Small intestine (tissue), 7 donors: ENCODE data around the gene ARHGAP24. TPM values are rescaled to one million over a fixed set of nuclear protein-coding genes. Genes with fewer than 3 reads are reported as not detected.

Experiments
- DNase-seq, 2 donors: peaks; one replicate each; pipeline versions ENCODE4 v3.0.0 to v3.0.0-alpha.2; 2013
- FAIRE-seq: peaks from 2 replicates; lab custom pipeline; 2012; peaks lifted over from hg19 to GRCh38; lab: Jason Lieb, UNC
- H3K27ac ChIP-seq, 3 donors: one replicate each; pipeline ENCODE4 v1.5.1; 2013; ENCODE audit warnings: low read length in 2 of 3, mild to moderate bottlenecking in 2 of 3, control low read depth in 1 of 3, inconsistent platforms in 1 of 3, low read depth in 1 of 3, moderate library complexity in 1 of 3
- H3K27me3 ChIP-seq, 3 donors: one replicate each; pipeline ENCODE4 v1.6.1; 2013; ENCODE audit warnings: low read length in 3 of 3, inconsistent platforms in 1 of 3; ENCODE audit not compliant: control insufficient read depth in 3 of 3, insufficient read depth in 3 of 3
- H3K36me3 ChIP-seq, 3 donors: one replicate each; pipeline ENCODE4 v1.6.1; 2013; ENCODE audit warnings: low read length in 3 of 3, inconsistent platforms in 1 of 3, low read depth in 1 of 3, mild to moderate bottlenecking in 1 of 3, moderate library complexity in 1 of 3; ENCODE audit not compliant: control insufficient read depth in 3 of 3, insufficient read depth in 2 of 3
- H3K4me1 ChIP-seq, 3 donors: one replicate each; pipeline ENCODE4 v1.6.1; 2013; ENCODE audit warnings: low read length in 2 of 3, inconsistent platforms in 1 of 3, low read depth in 1 of 3, mild to moderate bottlenecking in 1 of 3, moderate library complexity in 1 of 3; ENCODE audit not compliant: control insufficient read depth in 3 of 3, insufficient read depth in 2 of 3
- H3K4me3 ChIP-seq, 3 donors: one replicate each; pipeline ENCODE4 v1.5.1; 2013; ENCODE audit warnings: low read length in 3 of 3, control low read depth in 1 of 3, inconsistent platforms in 1 of 3, low read depth in 1 of 3, mild to moderate bottlenecking in 1 of 3, moderate library complexity in 1 of 3
- H3K9me3 ChIP-seq, 2 donors: one replicate each; pipeline ENCODE4 v1.6.1; 2013; ENCODE audit warnings: low read depth in 1 of 2, low read length in 1 of 2; ENCODE audit not compliant: control insufficient read depth in 2 of 2, insufficient read depth in 1 of 2
- WGBS, 3 donors: extraction: QIAGEN DNeasy Blood & Tissue Kit; methylation state at CpG; one replicate each; pipeline ENCODE4 v1.1.7; 2013; 5-methylcytosine and 5-hydroxymethylcytosine counted together
- polyA plus RNA-seq, 4 donors: library from polyadenylated mRNA; stranded (reverse) in 3 of 4; unstranded in 1 of 4; fragments of 200-250 nt in 3 of 4; fragments of 120-200 nt in 1 of 4; gene quantifications; one replicate each; pipeline versions ENCODE4 v1.2.1 to v1.2.3, GENCODE V29; 2013
- donor health status: healthy with polysubstance abuse.
- donor health status: control.
- donor health status: control.
- donor health status: Bipolar disorder and iron deficiency.
- donor health status: healthy.

ARHGAP24 gene
- polyA plus RNA-seq, 4 donors, result 1.1 to 4.0 (median 3.8) TPM

GRCh38 chr4:85570388-85570787 is 95.4 kb downstream of the ARHGAP24 start:
- H3K27me3 ChIP-seq, result no peaks in the 10 kb centered on the region

DNA sequence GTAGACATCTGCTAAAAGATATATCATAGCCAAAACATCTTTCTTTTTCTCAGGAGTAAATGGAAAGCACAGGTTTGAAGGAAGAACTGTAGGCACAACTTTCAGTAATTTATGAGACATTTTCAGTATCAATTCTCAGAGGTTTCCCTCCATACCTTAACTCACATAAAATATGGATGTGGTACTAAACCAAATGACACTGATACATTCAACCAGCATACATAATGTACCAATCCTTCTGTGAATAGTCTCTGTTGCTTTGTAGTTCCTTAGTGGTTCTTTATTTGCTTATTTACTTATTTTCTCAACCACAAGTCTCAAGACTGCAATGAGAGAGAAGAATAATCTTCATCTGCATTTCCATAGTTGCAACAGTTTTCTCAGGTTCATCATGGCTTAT is 96.1 kb downstream of the ARHGAP24 start:
- no peaks in the 10 kb centered on the region for H3K4me1 ChIP-seq
- no peaks in the 10 kb centered on the region for H3K27me3 ChIP-seq
- H3K27ac ChIP-seq, result no peak overlapping the region
- FAIRE-seq, result no peak
- H3K36me3 ChIP-seq, result no peaks in the 10 kb centered on the region
- H3K4me3 ChIP-seq, result no peak overlapping the region
- DNase-seq, result no peak
- H3K9me3 ChIP-seq, result no peaks in the 10 kb centered on the region

More at GRCh38 chr4:85570388-85570787, 95.4 kb downstream of the ARHGAP24 start:
- Histone ChIP-seq H3K36me3 (no peaks in the 10 kb centered on the region), H3K27ac (no peak overlapping the region), H3K4me1 (no peaks in the 10 kb centered on the region), H3K9me3 (no peaks in the 10 kb centered on the region), H3K4me3 (no peak overlapping the region)
- no peak for DNase-seq
- 85 to 87% (median 85%) methylated on average over 3 of the region's 3 CpGs for WGBS, 3 donors
- no peak for FAIRE-seq

DNA sequence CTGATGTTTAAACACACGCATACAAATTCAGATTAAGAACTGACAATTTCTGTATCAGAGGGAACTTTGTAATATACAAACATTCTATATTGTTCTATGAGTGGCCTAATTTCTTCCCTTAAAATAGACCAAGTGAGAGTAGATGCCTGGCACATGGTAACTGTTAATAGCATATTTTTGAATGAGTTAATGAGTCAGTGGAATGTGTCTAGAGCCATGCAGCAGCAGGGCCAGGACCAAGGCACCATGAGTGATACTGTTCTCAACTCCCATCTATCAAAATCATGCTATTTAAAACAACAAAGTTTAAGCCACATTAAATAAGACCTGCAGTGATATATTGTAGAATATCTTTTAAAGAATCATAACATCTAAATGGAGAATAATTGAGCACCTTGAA is 98.3 kb downstream of the ARHGAP24 start:
- H3K4me1 ChIP-seq, result no peaks in the 10 kb centered on the region
- no peaks in the 10 kb centered on the region for H3K9me3 ChIP-seq
- no peak overlapping the region for H3K27ac ChIP-seq
- no peak for DNase-seq
- WGBS, 3 donors, result 97 to 99% (median 98%) methylated on average over 1 of the region's 1 CpG
- no peak overlapping the region for H3K4me3 ChIP-seq
- FAIRE-seq, result no peak
- no peaks in the 10 kb centered on the region for H3K27me3 ChIP-seq
- no peaks in the 10 kb centered on the region for H3K36me3 ChIP-seq

DNA sequence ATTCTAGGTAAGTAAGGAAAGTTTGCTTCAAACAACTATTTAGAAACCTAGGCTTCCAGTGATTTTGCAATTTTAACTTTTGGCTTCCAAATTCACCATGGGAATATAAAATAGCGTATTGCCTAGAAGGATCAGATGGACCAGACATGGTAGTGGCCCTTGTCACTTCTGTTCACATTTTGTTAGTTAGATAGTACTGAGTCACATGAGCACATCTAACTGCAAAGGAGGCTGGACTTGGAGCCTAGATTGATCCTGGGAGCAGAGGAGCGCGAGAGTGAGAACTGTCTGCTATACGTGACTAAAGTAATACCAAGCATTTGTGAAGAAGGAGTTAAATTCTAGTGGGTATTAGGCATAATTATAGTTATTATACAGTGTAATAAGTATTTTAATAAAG is 102.4 kb downstream of the ARHGAP24 start:
- WGBS, 3 donors, result 71 to 73% (median 72%) methylated on average over 4 of the region's 4 CpGs
- H3K27me3 ChIP-seq, result no peaks in the 10 kb centered on the region
- H3K4me3 ChIP-seq, result no peak overlapping the region
- no peaks in the 10 kb centered on the region for H3K9me3 ChIP-seq
- H3K36me3 ChIP-seq, result no peaks in the 10 kb centered on the region
- DNase-seq, result no peak
- FAIRE-seq, result no peak
- no peaks in the 10 kb centered on the region for H3K4me1 ChIP-seq
- H3K27ac ChIP-seq, result no peak overlapping the region

GRCh38 chr4:85579942-85580341 is 105.0 kb downstream of the ARHGAP24 start:
- H3K36me3 ChIP-seq, result no peaks in the 10 kb centered on the region
- DNase-seq (no peak), FAIRE-seq (no peak)
- H3K9me3 ChIP-seq, result no peaks in the 10 kb centered on the region
- H3K4me3 ChIP-seq, result no peak overlapping the region
- H3K4me1 ChIP-seq, result no peaks in the 10 kb centered on the region
- 78 to 90% (median 88%) methylated on average over 2 of the region's 2 CpGs for WGBS, 3 donors
- H3K27ac ChIP-seq, result no peak overlapping the region
- no peaks in the 10 kb centered on the region for H3K27me3 ChIP-seq

DNA sequence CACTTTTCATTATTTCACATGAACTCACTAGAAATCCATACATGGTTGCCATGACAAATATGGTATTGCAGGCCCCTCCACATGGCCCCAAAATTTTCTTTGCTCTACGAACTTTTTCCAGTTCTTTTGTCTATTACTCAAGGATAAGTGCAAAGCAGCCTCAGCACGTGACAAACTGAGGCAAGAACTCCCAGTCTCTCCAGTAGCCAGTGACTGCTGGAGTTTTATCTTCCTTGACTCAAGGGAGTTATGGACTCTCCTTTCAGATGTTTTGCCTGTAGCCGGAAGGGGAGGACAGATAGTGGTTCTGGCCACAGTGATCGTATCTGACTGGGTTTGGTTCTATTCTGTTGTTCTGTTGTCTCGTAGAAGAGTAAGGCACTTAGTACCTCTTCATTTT is 105.5 kb downstream of the ARHGAP24 start:
- no peaks in the 10 kb centered on the region for H3K4me1 ChIP-seq
- DNase-seq (no peak), FAIRE-seq (no peak)
- H3K36me3 ChIP-seq, result no peaks in the 10 kb centered on the region
- H3K9me3 ChIP-seq, result no peaks in the 10 kb centered on the region
- H3K27ac ChIP-seq, result no peak overlapping the region
- H3K4me3 ChIP-seq, result no peak overlapping the region
- WGBS, 3 donors, result 90 to 93% (median 91%) methylated on average over 5 of the region's 5 CpGs
- H3K27me3 ChIP-seq, result no peaks in the 10 kb centered on the region

- no peak overlapping the region for H3K4me3 ChIP-seq
- WGBS, 3 donors, result 69 to 96% (median 84%) methylated on average over 1 of the region's 1 CpG
- DNase-seq, result no peak
- H3K27me3 ChIP-seq, result no peaks in the 10 kb centered on the region
- no peak overlapping the region for H3K27ac ChIP-seq
- no peaks in the 10 kb centered on the region for H3K4me1 ChIP-seq
- H3K9me3 ChIP-seq, result no peaks in the 10 kb centered on the region
- H3K36me3 ChIP-seq, result no peaks in the 10 kb centered on the region
- FAIRE-seq, result no peak
Measured at GRCh38 chr4:85587952-85588351, 113.0 kb downstream of the ARHGAP24 start.

GRCh38 chr4:85591406-85592098 is 116.6 kb downstream of the ARHGAP24 start:
- no peaks in the 10 kb centered on the region for H3K27me3 ChIP-seq
- no peak for FAIRE-seq

More at GRCh38 chr4:85591406-85592098, 116.6 kb downstream of the ARHGAP24 start:
- H3K4me3 ChIP-seq, result no peak overlapping the region
- 88 to 90% (median 90%) methylated on average over 3 of the region's 3 CpGs for WGBS, 3 donors
- DNase-seq, result no peak
- H3K9me3 ChIP-seq, result no peaks in the 10 kb centered on the region
- H3K4me1 ChIP-seq, result no peaks in the 10 kb centered on the region
- no peak overlapping the region for H3K27ac ChIP-seq
- H3K36me3 ChIP-seq, result no peaks in the 10 kb centered on the region
